Stimulated activated naive CD4-positive, alpha-beta T cell (primary cell): ENCODE data around the gene RAB27B.
A peak's percentile ranks its signal among the peaks of the same experiment; 100 is the strongest.
"Not testable (repeated sequence)": the region's sequence is repeated elsewhere in the genome, so short reads cannot be mapped to it uniquely, and the experiment has no call there.

Experiments used
- DNase-seq, 6 experiments: peaks; one replicate each; lab custom pipeline; 2025; lab: John Stamatoyannopoulos, UW

Gene RAB27B

GRCh38 chr18:54828281-54828881 lies at the start of gene RAB27B:
RAB27B (plus strand) TSS chr18:54828477; CDS start chr18:54877586, 49,109 bp downstream.
- peak; percentile 16 to 59 (median 33) for DNase-seq

- DNase-seq: no peak
Observed at GRCh38 chr18:54780285-54780861, 47.9 kb upstream of the RAB27B start.

- no peak for DNase-seq
Observed at GRCh38 chr18:54780970-54781369, 47.3 kb upstream of the RAB27B start.

GRCh38 chr18:54783139-54783538 lies 45.1 kb upstream of the RAB27B start:
- no peak for DNase-seq

GRCh38 chr18:54786206-54786605 lies 42.1 kb upstream of the RAB27B start:
- no peak for DNase-seq

- no peak for DNase-seq
Observed at GRCh38 chr18:54787121-54787520, 41.2 kb upstream of the RAB27B start.

- no peak for DNase-seq
Observed at GRCh38 chr18:54787616-54788015, 40.7 kb upstream of the RAB27B start.

- DNase-seq: no peak
Observed at GRCh38 chr18:54790109-54790508, 38.2 kb upstream of the RAB27B start.

GRCh38 chr18:54791657-54792056 lies 36.6 kb upstream of the RAB27B start:
- DNase-seq: no peak

GRCh38 chr18:54792079-54792478 lies 36.2 kb upstream of the RAB27B start:
- DNase-seq: no peak

GRCh38 chr18:54794823-54795222 lies 33.5 kb upstream of the RAB27B start:
- DNase-seq: no peak

GRCh38 chr18:54798186-54798585 lies 30.1 kb upstream of the RAB27B start:
- DNase-seq: no peak

- no peak for DNase-seq
Observed at GRCh38 chr18:54801374-54801773, 26.9 kb upstream of the RAB27B start.

GRCh38 chr18:54802178-54802577 lies 26.1 kb upstream of the RAB27B start:
- DNase-seq: no peak

- no peak for DNase-seq
Observed at GRCh38 chr18:54802686-54803395, 25.4 kb upstream of the RAB27B start.

GRCh38 chr18:54805571-54806334 lies 22.5 kb upstream of the RAB27B start:
- peak in 1 of 6 experiments; percentile 8 for DNase-seq

- DNase-seq: no peak
Observed at GRCh38 chr18:54806526-54806925, 21.8 kb upstream of the RAB27B start.

- no peak for DNase-seq
Observed at GRCh38 chr18:54807303-54807702, 21.0 kb upstream of the RAB27B start.

GRCh38 chr18:54810662-54811061 lies 17.6 kb upstream of the RAB27B start:
- not testable (repeated sequence) for DNase-seq

GRCh38 chr18:54812885-54813284 lies 15.4 kb upstream of the RAB27B start:
- DNase-seq: no peak

GRCh38 chr18:54813305-54813704 lies 15.0 kb upstream of the RAB27B start:
- DNase-seq: no peak

- no peak for DNase-seq
Observed at GRCh38 chr18:54813977-54814565, 14.2 kb upstream of the RAB27B start.
